ENCODE measurements around the gene FHIT. TPM values are rescaled to one million over a fixed set of nuclear protein-coding genes. Genes with fewer than 3 reads are reported as not detected.

FHIT gene
- total and polyA plus RNA-seq, 4 donors, result 2.6 to 21.3 (median 8.7) TPM

GRCh38 chr3:61087465-61087864, 163.8 kb downstream of the FHIT start:
- WGBS, 2 donors, result 95% methylated on average over 2 of the region's 2 CpGs
- no peaks in the 10 kb centered on the region for H3K9me3 ChIP-seq (ENCODE audit: control insufficient read depth in 4 of 4, insufficient read depth in 3 of 4, low read length in 3 of 4)
- no peak for DNase-seq
- peaks cover 0 to 5% (median 0%) of the 10 kb centered on the region in 5 donors for H3K4me1 ChIP-seq (ENCODE audit: control insufficient read depth in 5 of 5, insufficient read depth in 5 of 5, low read length in 5 of 5)
- no peaks in the 10 kb centered on the region for H3K36me3 ChIP-seq (ENCODE audit: control insufficient read depth in 4 of 4, insufficient read depth in 4 of 4, low read length in 4 of 4)
- no peak for ATAC-seq (ENCODE audit: insufficient read depth, low FRiP score)
- TF ChIP-seq CTCF (IDR thresholded peaks at IDR 0.05; ENCODE audit: control extremely low read depth, extremely low read depth), result no peak
- H3K27ac ChIP-seq (ENCODE audit: low read depth in 1 of 2, low read length in 1 of 2), result no peak overlapping the region
- H3K9ac ChIP-seq (ENCODE audit: insufficient read depth in 1 of 2, low read length in 2 of 2), result no peak overlapping the region
- no peak overlapping the region for H3K4me3 ChIP-seq
- H3K27me3 ChIP-seq (ENCODE audit: control insufficient read depth in 3 of 3, insufficient read depth in 3 of 3, low read length in 2 of 3), result no peaks in the 10 kb centered on the region

GRCh38 chr3:61081554-61081953, 169.7 kb downstream of the FHIT start:
- no peak overlapping the region for H3K27ac ChIP-seq (ENCODE audit: low read depth in 1 of 2, low read length in 1 of 2)
- TF ChIP-seq CTCF (IDR thresholded peaks at IDR 0.05; ENCODE audit: control extremely low read depth, extremely low read depth), result no peak
- H3K4me3 ChIP-seq, result no peak overlapping the region
- no peaks in the 10 kb centered on the region for H3K36me3 ChIP-seq (ENCODE audit: control insufficient read depth in 4 of 4, insufficient read depth in 4 of 4, low read length in 4 of 4)
- DNase-seq (no peak), ATAC-seq (ENCODE audit: insufficient read depth, low FRiP score) (no peak)
- H3K27me3 ChIP-seq (ENCODE audit: control insufficient read depth in 3 of 3, insufficient read depth in 3 of 3, low read length in 2 of 3), result no peaks in the 10 kb centered on the region
- no peaks in the 10 kb centered on the region for H3K9me3 ChIP-seq (ENCODE audit: control insufficient read depth in 4 of 4, insufficient read depth in 3 of 4, low read length in 3 of 4)
- WGBS, 2 donors, result 90 to 94% methylated on average over 3 of the region's 3 CpGs
- H3K4me1 ChIP-seq (ENCODE audit: control insufficient read depth in 5 of 5, insufficient read depth in 5 of 5, low read length in 5 of 5), result peaks cover 0 to 6% (median 0%) of the 10 kb centered on the region in 5 donors
- H3K9ac ChIP-seq (ENCODE audit: insufficient read depth in 1 of 2, low read length in 2 of 2), result no peak overlapping the region

- peaks cover 0 to 6% (median 0%) of the 10 kb centered on the region in 5 donors for H3K4me1 ChIP-seq (ENCODE audit: control insufficient read depth in 5 of 5, insufficient read depth in 5 of 5, low read length in 5 of 5)
- DNase-seq, result no peak
- no peaks in the 10 kb centered on the region for H3K9me3 ChIP-seq (ENCODE audit: control insufficient read depth in 4 of 4, insufficient read depth in 3 of 4, low read length in 3 of 4)
- no peak overlapping the region for H3K4me3 ChIP-seq
- no peaks in the 10 kb centered on the region for H3K36me3 ChIP-seq (ENCODE audit: control insufficient read depth in 4 of 4, insufficient read depth in 4 of 4, low read length in 4 of 4)
- 71 to 89% methylated on average over 5 of the region's 5 CpGs for WGBS, 2 donors
- H3K9ac ChIP-seq (ENCODE audit: insufficient read depth in 1 of 2, low read length in 2 of 2), result no peak overlapping the region
- ATAC-seq (ENCODE audit: insufficient read depth, low FRiP score), result no peak
- no peaks in the 10 kb centered on the region for H3K27me3 ChIP-seq (ENCODE audit: control insufficient read depth in 3 of 3, insufficient read depth in 3 of 3, low read length in 2 of 3)
- H3K27ac ChIP-seq (ENCODE audit: low read depth in 1 of 2, low read length in 1 of 2), result no peak overlapping the region
- TF ChIP-seq CTCF (IDR thresholded peaks at IDR 0.05; ENCODE audit: control extremely low read depth, extremely low read depth), result no peak
Measured at GRCh38 chr3:61080737-61081445, 170.4 kb downstream of the FHIT start.

Measured in lung (tissue), 12 donors.